HEK293 (cell line): Measurements from ENCODE around the gene BRINP2.

Source experiments
- BCL11A ChIP-seq: fragments of 450-650 bp; formaldehyde crosslinking; IDR thresholded peaks from 2 replicates; pipeline ENCODE4 v1.5.1; 2016; ENCODE audit warnings: low read depth, missing biosample characterization, missing genetic modification characterization
- EGR2 ChIP-seq: fragments of 450-650 bp; formaldehyde crosslinking; IDR thresholded peaks from 2 replicates; pipeline ENCODE4 v1.5.1; 2016; ENCODE audit warnings: low read depth, missing biosample characterization, missing genetic modification characterization
- IKZF3 ChIP-seq: fragments of 450-650 bp; IDR thresholded peaks from 2 replicates; pipeline ENCODE4 v1.5.0; 2018; ENCODE audit warnings: missing biosample characterization, mild to moderate bottlenecking, missing genetic modification characterization, moderate library complexity
- MZF1 ChIP-seq: fragments of 450-650 bp; formaldehyde crosslinking; IDR thresholded peaks from 2 replicates; pipeline ENCODE4 v1.5.1; 2017; ENCODE audit warnings: missing biosample characterization, missing genetic modification characterization, borderline replicate concordance
- REPIN1 ChIP-seq: fragments of 450-650 bp; formaldehyde crosslinking; IDR thresholded peaks from 2 replicates; pipeline ENCODE4 v1.5.1; 2017; ENCODE audit warnings: missing biosample characterization, missing genetic modification characterization, low read depth
- SP3 ChIP-seq: fragments of 450-650 bp; formaldehyde crosslinking; IDR thresholded peaks from 2 replicates; pipeline ENCODE4 v1.5.1; 2016; ENCODE audit warnings: missing biosample characterization, missing genetic modification characterization
- TRIM28 ChIP-seq: IDR thresholded peaks from 2 replicates; pipeline ENCODE4 v1.6.1; 2011; ENCODE audit warnings: low read length, control low read depth, borderline replicate concordance
- ZBTB1 ChIP-seq: fragments of 450-650 bp; formaldehyde crosslinking; IDR thresholded peaks from 2 replicates; pipeline ENCODE4 v1.5.1; 2016; ENCODE audit warnings: missing biosample characterization, missing genetic modification characterization
- ZBTB17 ChIP-seq: fragments of 450-650 bp; formaldehyde crosslinking; IDR thresholded peaks from 2 replicates; pipeline ENCODE4 v1.5.1; 2016; ENCODE audit warnings: missing biosample characterization, missing genetic modification characterization
- ZBTB20 ChIP-seq: fragments of 450-650 bp; formaldehyde crosslinking; IDR thresholded peaks from 2 replicates; pipeline ENCODE4 v1.5.1; 2016; ENCODE audit warnings: missing biosample characterization, missing genetic modification characterization
- ZBTB48 ChIP-seq: fragments of 450-650 bp; formaldehyde crosslinking; IDR thresholded peaks from 2 replicates; pipeline ENCODE4 v1.5.1; 2016; ENCODE audit warnings: missing biosample characterization, missing genetic modification characterization
- ZBTB8A ChIP-seq: fragments of 450-650 bp; formaldehyde crosslinking; IDR thresholded peaks from 2 replicates; pipeline ENCODE4 v1.5.1; 2016; ENCODE audit warnings: missing biosample characterization, missing genetic modification characterization
- ZFHX2 ChIP-seq: fragments of 450-650 bp; formaldehyde crosslinking; conservative IDR thresholded peaks from 2 replicates; pipeline ENCODE4 v1.5.1; 2016; ENCODE audit warnings: missing biosample characterization, missing genetic modification characterization
- ZNF10 ChIP-seq: fragments of 450-650 bp; formaldehyde crosslinking; IDR thresholded peaks from 2 replicates; pipeline ENCODE4 v1.5.1; 2017; ENCODE audit warnings: missing biosample characterization, missing genetic modification characterization
- ZNF121 ChIP-seq: fragments of 450-650 bp; formaldehyde crosslinking; IDR thresholded peaks from 2 replicates; pipeline ENCODE4 v1.5.1; 2016; ENCODE audit warnings: missing biosample characterization, missing genetic modification characterization
- ZNF184 ChIP-seq: fragments of 450-650 bp; IDR thresholded peaks from 2 replicates; pipeline ENCODE4 v1.5.1; 2018; ENCODE audit warnings: missing biosample characterization, mild to moderate bottlenecking, missing genetic modification characterization
- ZNF202 ChIP-seq: fragments of 450-650 bp; formaldehyde crosslinking; IDR thresholded peaks from 2 replicates; pipeline ENCODE4 v1.5.1; 2016; ENCODE audit warnings: missing biosample characterization, missing genetic modification characterization, borderline replicate concordance
- ZNF362 ChIP-seq: fragments of 450-650 bp; formaldehyde crosslinking; IDR thresholded peaks from 2 replicates; pipeline ENCODE4 v1.5.1; 2016; ENCODE audit warnings: missing biosample characterization, missing genetic modification characterization
- ZNF398 ChIP-seq: fragments of 450-650 bp; formaldehyde crosslinking; IDR thresholded peaks from 2 replicates; pipeline ENCODE4 v1.5.1; 2017; ENCODE audit warnings: missing biosample characterization, missing genetic modification characterization
- ZNF544 ChIP-seq: fragments of 450-650 bp; formaldehyde crosslinking; IDR thresholded peaks from 2 replicates; pipeline ENCODE4 v1.5.0; 2017; ENCODE audit warnings: missing biosample characterization, missing genetic modification characterization
- ZNF561 ChIP-seq: fragments of 450-650 bp; IDR thresholded peaks from 2 replicates; pipeline ENCODE4 v1.5.1; 2018; ENCODE audit warnings: missing biosample characterization, missing genetic modification characterization, borderline replicate concordance
- ZNF654 ChIP-seq: fragments of 450-650 bp; formaldehyde crosslinking; IDR thresholded peaks from 2 replicates; pipeline ENCODE4 v1.5.1; 2016; ENCODE audit warnings: low read depth, missing biosample characterization, missing genetic modification characterization
- ZNF670 ChIP-seq: fragments of 450-650 bp; formaldehyde crosslinking; IDR thresholded peaks from 2 replicates; pipeline ENCODE4 v1.5.1; 2016; ENCODE audit warnings: missing biosample characterization, missing genetic modification characterization, low read depth
- ZNF76 ChIP-seq: fragments of 450-650 bp; formaldehyde crosslinking; IDR thresholded peaks from 2 replicates; pipeline ENCODE4; 2016; ENCODE audit warnings: low read depth, missing biosample characterization, missing genetic modification characterization, borderline replicate concordance
- ZNF776 ChIP-seq: fragments of 450-650 bp; formaldehyde crosslinking; IDR thresholded peaks from 2 replicates; pipeline ENCODE4 v1.5.0; 2017; ENCODE audit warnings: missing biosample characterization, missing genetic modification characterization, borderline replicate concordance
- ZNF791 ChIP-seq: fragments of 450-650 bp; formaldehyde crosslinking; IDR thresholded peaks from 2 replicates; pipeline ENCODE4 v1.5.1; 2016; ENCODE audit warnings: missing biosample characterization, missing genetic modification characterization
- ZNF792 ChIP-seq: fragments of 450-650 bp; formaldehyde crosslinking; IDR thresholded peaks from 2 replicates; pipeline ENCODE4 v1.5.1; 2016; ENCODE audit warnings: missing biosample characterization, missing genetic modification characterization
- TF ChIP-seq, protein P1 (sequence below): fragments of 450-650 bp; formaldehyde crosslinking; IDR thresholded peaks from 2 replicates; pipeline ENCODE4 v1.5.1; 2016; ENCODE audit warnings: missing biosample characterization, missing genetic modification characterization
- TF ChIP-seq, protein P2 (sequence below): fragments of 450-650 bp; formaldehyde crosslinking; IDR thresholded peaks from 2 replicates; pipeline ENCODE4 v1.5.1; 2017; ENCODE audit warnings: missing biosample characterization, missing genetic modification characterization
- TF ChIP-seq, protein P3 (sequence below): fragments of 450-650 bp; formaldehyde crosslinking; IDR thresholded peaks from 2 replicates; pipeline ENCODE4 v1.5.1; 2016; ENCODE audit warnings: missing biosample characterization, missing genetic modification characterization
- TF ChIP-seq, protein P4 (sequence below): fragments of 450-650 bp; formaldehyde crosslinking; optimal IDR thresholded peaks from 2 replicates; pipeline ENCODE3; 2016; ENCODE audit warnings: missing biosample characterization, mild to moderate bottlenecking, missing genetic modification characterization

BRINP2 gene

GRCh38 chr1:177181631-177182291 is 11.0 kb downstream of the BRINP2 start (continued):
- TF ChIP-seq, protein P1, sequence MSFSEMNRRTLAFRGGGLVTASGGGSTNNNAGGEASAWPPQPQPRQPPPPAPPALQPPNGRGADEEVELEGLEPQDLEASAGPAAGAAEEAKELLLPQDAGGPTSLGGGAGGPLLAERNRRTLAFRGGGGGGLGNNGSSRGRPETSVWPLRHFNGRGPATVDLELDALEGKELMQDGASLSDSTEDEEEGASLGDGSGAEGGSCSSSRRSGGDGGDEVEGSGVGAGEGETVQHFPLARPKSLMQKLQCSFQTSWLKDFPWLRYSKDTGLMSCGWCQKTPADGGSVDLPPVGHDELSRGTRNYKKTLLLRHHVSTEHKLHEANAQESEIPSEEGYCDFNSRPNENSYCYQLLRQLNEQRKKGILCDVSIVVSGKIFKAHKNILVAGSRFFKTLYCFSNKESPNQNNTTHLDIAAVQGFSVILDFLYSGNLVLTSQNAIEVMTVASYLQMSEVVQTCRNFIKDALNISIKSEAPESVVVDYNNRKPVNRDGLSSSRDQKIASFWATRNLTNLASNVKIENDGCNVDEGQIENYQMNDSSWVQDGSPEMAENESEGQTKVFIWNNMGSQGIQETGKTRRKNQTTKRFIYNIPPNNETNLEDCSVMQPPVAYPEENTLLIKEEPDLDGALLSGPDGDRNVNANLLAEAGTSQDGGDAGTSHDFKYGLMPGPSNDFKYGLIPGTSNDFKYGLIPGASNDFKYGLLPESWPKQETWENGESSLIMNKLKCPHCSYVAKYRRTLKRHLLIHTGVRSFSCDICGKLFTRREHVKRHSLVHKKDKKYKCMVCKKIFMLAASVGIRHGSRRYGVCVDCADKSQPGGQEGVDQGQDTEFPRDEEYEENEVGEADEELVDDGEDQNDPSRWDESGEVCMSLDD (tag by site-specific recombination): no peak
- TF ChIP-seq ZNF544 (tag by site-specific recombination) (no peak), BCL11A (0 out of 2 replicates have a peak, but pooled peaks have one; percentile 27), TRIM28 (peak; percentile 39; the same call in 1 of the 2 replicates), IKZF3 (tag by site-specific recombination) (no peak), ZNF654 (peak; percentile 75), ZNF76 (tag by site-specific recombination) (no peak), ZBTB48 (peak; percentile 59; the same call in 1 of the 2 replicates), ZNF776 (no peak), ZNF792 (tag by site-specific recombination) (no peak), ZNF121 (no peak), ZNF10 (tag by site-specific recombination) (no peak), REPIN1 (tag by site-specific recombination) (no peak), MZF1 (no peak; the same call in 1 of the 2 replicates), EGR2 (tag by site-specific recombination) (peak; percentile 65; the same call in 1 of the 2 replicates), ZNF398 (tag by site-specific recombination) (peak; percentile 44; the same call in 1 of the 2 replicates), ZNF202 (tag by site-specific recombination) (no peak), ZBTB17 (tag by site-specific recombination) (peak; percentile 64), ZBTB1 (tag by site-specific recombination) (no peak), ZFHX2 (peak; percentile 80), ZNF561 (tag by site-specific recombination) (peak; percentile 73; the same call in 1 of the 2 replicates), ZNF362 (tag by site-specific recombination) (no peak), ZNF670 (tag by site-specific recombination) (no peak), SP3 (tag by site-specific recombination) (no peak; the same call in none of the 2 replicates), ZNF184 (no peak), ZBTB8A (tag by site-specific recombination) (0 out of 2 replicates have a peak, but pooled peaks have one; percentile 39), ZNF791 (tag by site-specific recombination) (no peak), ZBTB20 (tag by site-specific recombination) (peak; percentile 61; the same call in 1 of the 2 replicates)
- TF ChIP-seq, protein P2, sequence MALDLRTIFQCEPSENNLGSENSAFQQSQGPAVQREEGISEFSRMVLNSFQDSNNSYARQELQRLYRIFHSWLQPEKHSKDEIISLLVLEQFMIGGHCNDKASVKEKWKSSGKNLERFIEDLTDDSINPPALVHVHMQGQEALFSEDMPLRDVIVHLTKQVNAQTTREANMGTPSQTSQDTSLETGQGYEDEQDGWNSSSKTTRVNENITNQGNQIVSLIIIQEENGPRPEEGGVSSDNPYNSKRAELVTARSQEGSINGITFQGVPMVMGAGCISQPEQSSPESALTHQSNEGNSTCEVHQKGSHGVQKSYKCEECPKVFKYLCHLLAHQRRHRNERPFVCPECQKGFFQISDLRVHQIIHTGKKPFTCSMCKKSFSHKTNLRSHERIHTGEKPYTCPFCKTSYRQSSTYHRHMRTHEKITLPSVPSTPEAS (tag by site-specific recombination): no peak
- TF ChIP-seq, protein P3, sequence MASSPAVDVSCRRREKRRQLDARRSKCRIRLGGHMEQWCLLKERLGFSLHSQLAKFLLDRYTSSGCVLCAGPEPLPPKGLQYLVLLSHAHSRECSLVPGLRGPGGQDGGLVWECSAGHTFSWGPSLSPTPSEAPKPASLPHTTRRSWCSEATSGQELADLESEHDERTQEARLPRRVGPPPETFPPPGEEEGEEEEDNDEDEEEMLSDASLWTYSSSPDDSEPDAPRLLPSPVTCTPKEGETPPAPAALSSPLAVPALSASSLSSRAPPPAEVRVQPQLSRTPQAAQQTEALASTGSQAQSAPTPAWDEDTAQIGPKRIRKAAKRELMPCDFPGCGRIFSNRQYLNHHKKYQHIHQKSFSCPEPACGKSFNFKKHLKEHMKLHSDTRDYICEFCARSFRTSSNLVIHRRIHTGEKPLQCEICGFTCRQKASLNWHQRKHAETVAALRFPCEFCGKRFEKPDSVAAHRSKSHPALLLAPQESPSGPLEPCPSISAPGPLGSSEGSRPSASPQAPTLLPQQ (tag by site-specific recombination): peak; percentile 42; the same call in 1 of the 2 replicates
- TF ChIP-seq, protein P4, sequence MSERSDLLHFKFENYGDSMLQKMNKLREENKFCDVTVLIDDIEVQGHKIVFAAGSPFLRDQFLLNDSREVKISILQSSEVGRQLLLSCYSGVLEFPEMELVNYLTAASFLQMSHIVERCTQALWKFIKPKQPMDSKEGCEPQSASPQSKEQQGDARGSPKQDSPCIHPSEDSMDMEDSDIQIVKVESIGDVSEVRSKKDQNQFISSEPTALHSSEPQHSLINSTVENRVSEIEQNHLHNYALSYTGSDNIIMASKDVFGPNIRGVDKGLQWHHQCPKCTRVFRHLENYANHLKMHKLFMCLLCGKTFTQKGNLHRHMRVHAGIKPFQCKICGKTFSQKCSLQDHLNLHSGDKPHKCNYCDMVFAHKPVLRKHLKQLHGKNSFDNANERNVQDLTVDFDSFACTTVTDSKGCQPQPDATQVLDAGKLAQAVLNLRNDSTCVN (tag by site-specific recombination): peak; percentile 8
